GM12875 (cell line): Measurements from ENCODE around the gene PDE9A.
"Not testable (repeated sequence)": the region's sequence is repeated elsewhere in the genome, so short reads cannot be mapped to it uniquely, and the experiment has no call there.

Source experiments
- H3K4me3 ChIP-seq: one replicate; pipeline ENCODE4 v1.5.1; 2011; ENCODE audit warnings: low read depth, low read length, control low read depth
- TF ChIP-seq, protein P1 (sequence below): IDR thresholded peaks from 2 replicates; pipeline ENCODE4 v1.5.1; 2011; ENCODE audit warnings: low read depth, mild to moderate bottlenecking, control low read depth, inconsistent platforms, low read length, moderate library complexity, borderline replicate concordance; ENCODE audit not compliant: insufficient read depth

Gene PDE9A

DNA sequence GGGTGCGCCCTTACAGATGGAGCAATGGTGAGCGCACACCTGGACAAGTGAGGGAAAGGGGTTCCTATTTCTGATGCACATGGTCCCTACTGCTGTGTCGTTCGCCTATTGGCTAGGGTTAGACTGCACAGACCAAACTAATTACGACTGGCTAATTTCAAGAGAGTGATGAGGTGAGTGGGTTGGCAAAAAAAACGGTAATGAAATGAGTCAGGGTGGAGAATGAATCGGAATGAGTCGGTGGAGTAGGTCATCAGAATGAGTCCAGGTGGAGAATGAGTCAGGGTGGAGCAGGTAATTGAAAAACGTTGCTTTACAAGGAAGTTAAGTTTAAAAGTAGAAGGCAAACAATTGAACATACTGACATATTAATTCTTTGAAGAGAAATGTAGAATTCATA lies 146.1 kb downstream of the PDE9A start:
- H3K4me3 ChIP-seq, result no peak overlapping the region
- TF ChIP-seq, protein P1, sequence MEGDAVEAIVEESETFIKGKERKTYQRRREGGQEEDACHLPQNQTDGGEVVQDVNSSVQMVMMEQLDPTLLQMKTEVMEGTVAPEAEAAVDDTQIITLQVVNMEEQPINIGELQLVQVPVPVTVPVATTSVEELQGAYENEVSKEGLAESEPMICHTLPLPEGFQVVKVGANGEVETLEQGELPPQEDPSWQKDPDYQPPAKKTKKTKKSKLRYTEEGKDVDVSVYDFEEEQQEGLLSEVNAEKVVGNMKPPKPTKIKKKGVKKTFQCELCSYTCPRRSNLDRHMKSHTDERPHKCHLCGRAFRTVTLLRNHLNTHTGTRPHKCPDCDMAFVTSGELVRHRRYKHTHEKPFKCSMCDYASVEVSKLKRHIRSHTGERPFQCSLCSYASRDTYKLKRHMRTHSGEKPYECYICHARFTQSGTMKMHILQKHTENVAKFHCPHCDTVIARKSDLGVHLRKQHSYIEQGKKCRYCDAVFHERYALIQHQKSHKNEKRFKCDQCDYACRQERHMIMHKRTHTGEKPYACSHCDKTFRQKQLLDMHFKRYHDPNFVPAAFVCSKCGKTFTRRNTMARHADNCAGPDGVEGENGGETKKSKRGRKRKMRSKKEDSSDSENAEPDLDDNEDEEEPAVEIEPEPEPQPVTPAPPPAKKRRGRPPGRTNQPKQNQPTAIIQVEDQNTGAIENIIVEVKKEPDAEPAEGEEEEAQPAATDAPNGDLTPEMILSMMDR, result no peak

DNA sequence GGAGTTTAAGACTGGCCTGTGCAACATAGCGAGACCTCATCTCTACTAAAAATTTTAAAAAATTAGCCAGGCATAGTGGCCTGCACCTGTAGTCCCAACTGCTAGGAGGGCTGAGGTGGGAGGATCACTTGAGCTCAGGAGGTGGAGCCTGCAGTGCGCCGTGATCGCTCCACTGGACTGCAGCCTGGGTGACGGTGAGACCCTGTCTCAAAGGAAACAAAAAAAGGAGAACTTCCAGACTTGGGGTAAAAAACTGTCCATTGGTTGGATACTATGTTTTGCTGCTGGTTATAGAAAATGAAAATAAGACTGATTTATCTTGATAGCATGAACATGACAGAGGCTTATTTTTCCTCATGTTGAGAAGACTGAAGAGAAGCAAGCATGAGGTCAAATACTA lies 146.5 kb downstream of the PDE9A start:
- TF ChIP-seq, protein P1, result no peak
- H3K4me3 ChIP-seq, result no peak overlapping the region

DNA sequence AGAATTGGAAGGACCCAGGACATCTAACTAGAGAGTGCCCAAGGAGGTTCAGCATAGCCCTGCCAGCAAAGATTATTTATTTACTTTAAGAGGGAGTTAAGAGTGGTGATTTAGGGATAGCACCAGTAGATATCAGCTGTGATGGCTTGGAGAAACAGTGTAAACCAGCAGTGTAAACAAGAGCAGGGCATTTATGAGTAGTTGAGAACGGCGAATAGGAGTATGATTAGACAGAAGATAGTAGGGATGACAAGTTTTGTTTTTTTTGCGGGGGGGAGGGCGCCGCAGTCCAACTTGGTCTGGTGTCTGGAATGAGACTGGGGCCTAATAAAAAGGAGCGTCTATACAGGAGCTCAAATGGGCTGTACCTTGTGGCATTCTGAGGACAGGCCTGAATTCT lies 148.2 kb downstream of the PDE9A start:
- H3K4me3 ChIP-seq, result not testable (repeated sequence)

DNA sequence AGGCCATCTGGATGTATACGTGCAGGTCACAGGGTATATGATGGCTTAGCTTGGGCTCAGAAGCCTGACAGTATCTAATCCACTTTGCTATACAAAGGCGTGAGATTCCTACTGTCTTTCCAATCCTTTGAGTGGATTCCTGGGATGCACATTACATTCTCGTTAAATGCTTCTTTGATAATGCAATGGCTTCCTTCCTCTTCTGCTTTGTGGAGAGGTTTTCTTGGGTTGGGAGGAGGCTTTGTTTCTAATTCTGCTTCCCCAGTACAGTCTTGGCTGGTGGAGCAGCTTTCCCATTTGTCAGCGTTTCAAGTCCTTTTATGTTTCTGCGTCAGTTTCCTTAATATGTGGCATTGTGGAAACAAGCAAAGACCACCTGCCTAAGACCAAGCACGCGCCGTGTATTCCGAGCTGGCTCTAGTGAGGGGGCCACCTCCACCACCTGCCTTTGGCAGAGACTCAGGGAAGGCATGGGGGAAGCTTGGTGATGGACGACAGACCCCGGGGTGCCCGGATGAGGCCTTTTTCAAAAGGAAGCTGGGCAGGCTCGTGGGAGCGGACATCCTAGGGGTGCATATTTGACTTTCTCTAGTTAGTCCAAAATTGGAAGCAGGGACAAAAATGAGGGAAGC lies 153.2 kb downstream of the PDE9A start:
- TF ChIP-seq, protein P1, result no peak
- no peak overlapping the region for H3K4me3 ChIP-seq

DNA sequence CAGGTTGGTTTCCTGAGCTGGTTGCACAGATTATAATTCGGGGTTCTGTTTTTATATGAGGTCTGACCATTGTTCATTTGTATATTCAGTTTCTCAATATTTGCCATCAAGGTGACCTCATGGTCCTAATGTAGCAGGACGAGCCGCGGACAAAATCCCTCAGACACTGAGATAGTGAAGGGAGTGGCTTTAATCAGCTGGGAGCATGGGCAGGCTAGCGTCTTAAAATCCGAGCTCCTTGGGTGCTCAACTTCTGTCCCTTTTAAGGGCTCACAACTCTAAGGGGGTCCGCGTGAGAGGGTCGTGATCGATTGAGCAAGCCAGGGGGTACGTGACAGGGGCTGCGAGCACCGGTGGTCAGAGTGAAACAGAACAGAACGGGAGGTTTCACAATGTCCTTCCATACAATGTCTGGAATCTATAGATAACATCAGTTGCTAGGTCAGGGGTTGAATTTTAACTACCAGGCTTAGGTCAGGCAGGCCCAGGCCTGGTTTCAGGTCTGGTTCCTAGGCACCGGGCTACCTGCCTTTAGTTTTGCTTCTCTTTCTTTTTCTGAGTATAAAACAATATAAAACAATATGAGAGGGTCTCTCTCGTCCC lies 154.0 kb downstream of the PDE9A start:
- not testable (repeated sequence) for H3K4me3 ChIP-seq

DNA sequence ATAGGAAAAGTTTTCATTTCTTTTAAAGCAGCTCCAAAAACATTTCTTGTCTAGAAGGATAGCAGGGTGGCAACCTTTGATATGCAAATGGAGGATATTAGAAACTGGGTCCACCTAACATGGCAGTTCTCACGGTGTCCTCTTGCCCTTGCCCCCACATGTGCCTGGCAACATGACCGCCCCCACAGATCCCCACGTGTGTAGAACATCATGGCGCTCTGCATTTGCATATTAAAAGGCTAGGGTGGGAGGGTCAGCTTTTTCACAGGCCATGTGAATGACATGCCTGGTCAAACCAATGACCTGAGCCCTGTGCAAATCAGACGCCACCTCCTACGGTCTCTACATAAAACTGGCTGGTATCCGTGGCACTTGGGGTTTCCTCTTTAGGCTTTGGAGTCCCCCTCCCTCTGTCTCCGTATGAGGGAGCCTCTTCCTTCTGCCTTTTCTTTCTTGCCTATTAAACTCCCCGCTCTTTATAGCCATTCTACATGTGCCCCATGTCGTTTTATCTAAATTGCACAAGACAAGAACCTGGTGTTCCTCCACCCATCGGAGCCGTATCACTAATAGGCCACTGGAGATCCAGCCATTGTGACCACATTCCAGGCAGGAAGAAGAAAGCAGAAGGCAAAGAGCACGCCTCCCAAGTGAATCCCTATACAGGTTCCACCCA lies 154.7 kb downstream of the PDE9A start:
- TF ChIP-seq, protein P1, result no peak
- no peak overlapping the region for H3K4me3 ChIP-seq

DNA sequence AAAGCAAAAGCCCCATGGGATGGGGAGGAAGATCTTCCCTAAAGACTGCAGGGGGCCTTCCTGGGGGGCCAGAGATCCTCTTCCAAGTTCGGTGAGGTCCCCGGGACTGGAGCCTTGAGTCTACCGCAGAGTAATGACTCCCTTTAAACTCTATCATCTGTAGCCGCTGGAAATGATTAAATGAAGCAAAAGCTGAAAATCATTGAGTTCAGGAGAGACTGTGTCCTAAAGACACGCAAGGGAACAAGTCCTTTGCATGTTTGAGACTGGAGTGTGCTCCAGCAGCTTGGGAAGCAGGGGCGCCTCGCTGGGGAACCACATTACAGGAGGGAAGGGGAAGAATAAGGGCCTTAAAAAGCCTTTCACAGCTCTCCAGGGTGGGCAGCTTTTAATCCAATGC lies 155.8 kb downstream of the PDE9A start:
- TF ChIP-seq, protein P1, result no peak
- H3K4me3 ChIP-seq, result no peak overlapping the region
